Chondrocyte (in vitro differentiated cells): ENCODE results near the gene WDR1. TPM values are rescaled to one million over a fixed set of nuclear protein-coding genes. Genes with fewer than 3 reads are reported as not detected.

Source experiments
- DNase-seq: peaks from one replicate; pipeline ENCODE4 v3.0.0; 2021; ENCODE audit warnings: mixed read lengths, low spot score
- H3K27ac Mint-ChIP-seq: one replicate; pipeline ENCODE4 v1.8.0; 2021; ENCODE audit warnings: mild to moderate bottlenecking, moderate library complexity, mixed read lengths; ENCODE audit not compliant: unreplicated experiment
- H3K27me3 Mint-ChIP-seq: 2 replicates; pipeline ENCODE4 v1.8.0; 2021; ENCODE audit warnings: low read depth, mixed read lengths
- H3K36me3 Mint-ChIP-seq: 2 replicates; pipeline ENCODE4 v1.8.0; 2021; ENCODE audit warnings: low read depth, mixed read lengths
- H3K4me1 Mint-ChIP-seq: 2 replicates; pipeline ENCODE4 v1.8.0; 2021; ENCODE audit warnings: low read depth, mild to moderate bottlenecking, mixed read lengths
- H3K4me3 Mint-ChIP-seq: one replicate; pipeline ENCODE4 v1.8.0; 2021; ENCODE audit warnings: mild to moderate bottlenecking, moderate library complexity, mixed read lengths; ENCODE audit not compliant: unreplicated experiment
- H3K9me3 Mint-ChIP-seq: 2 replicates; pipeline ENCODE4 v1.8.0; 2021; ENCODE audit warnings: low read depth, mixed read lengths
- total RNA-seq: library from RNA; stranded (reverse); gene quantifications from 3 replicates; pipeline ENCODE4 v1.2.1, GENCODE V29; 2021
- TF ChIP-seq, protein P1 (sequence below): fragments of 200-600 bp; sonication (generic); IDR thresholded peaks from 2 replicates; pipeline ENCODE4 v1.5.0; 2021; ENCODE audit warnings: antibody characterized with exemption, mild to moderate bottlenecking, moderate library complexity

The WDR1 gene
- total RNA-seq, 1 donor from 2014 or later: 483 TPM

DNA sequence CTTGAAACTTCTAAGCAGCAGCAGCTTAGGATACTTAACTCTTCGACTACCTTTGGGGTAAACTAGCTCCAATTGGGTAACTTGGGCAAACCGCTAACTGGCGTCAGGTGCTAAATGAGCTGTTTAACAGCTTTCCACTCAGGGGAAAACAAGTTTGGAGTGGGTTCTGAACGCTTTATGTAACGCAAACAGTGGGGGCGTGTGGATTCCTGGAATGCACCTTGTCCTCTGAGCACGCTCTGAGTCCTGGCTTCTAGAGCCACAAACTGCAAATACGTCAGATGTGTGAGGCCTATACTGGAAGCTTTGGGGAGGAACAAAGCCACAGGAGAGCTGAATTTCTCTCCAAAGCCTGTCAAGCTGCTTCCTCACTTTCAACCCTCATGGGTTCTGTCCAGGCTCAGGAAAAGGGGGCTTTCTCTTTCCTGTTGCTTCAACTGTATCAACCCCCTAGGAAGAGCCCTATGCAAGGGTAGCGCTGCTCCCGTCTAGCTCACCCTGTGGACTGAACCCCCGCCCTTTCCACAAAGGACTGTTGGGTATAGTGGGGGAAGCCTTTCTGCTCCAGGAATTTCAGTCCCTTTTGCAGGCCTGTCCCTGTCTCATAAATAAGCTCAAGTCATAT, 4.5 kb upstream of the WDR1 start:
- Mint-ChIP-seq H3K27me3 (no peaks in the 10 kb centered on the region), H3K4me3 (no peak overlapping the region), H3K9me3 (no peaks in the 10 kb centered on the region), H3K27ac (no peak overlapping the region), H3K36me3 (no peaks in the 10 kb centered on the region), H3K4me1 (peaks cover 37% of the 10 kb centered on the region)
- DNase-seq: no peak
- TF ChIP-seq, protein P1, sequence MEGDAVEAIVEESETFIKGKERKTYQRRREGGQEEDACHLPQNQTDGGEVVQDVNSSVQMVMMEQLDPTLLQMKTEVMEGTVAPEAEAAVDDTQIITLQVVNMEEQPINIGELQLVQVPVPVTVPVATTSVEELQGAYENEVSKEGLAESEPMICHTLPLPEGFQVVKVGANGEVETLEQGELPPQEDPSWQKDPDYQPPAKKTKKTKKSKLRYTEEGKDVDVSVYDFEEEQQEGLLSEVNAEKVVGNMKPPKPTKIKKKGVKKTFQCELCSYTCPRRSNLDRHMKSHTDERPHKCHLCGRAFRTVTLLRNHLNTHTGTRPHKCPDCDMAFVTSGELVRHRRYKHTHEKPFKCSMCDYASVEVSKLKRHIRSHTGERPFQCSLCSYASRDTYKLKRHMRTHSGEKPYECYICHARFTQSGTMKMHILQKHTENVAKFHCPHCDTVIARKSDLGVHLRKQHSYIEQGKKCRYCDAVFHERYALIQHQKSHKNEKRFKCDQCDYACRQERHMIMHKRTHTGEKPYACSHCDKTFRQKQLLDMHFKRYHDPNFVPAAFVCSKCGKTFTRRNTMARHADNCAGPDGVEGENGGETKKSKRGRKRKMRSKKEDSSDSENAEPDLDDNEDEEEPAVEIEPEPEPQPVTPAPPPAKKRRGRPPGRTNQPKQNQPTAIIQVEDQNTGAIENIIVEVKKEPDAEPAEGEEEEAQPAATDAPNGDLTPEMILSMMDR: no peak

DNA sequence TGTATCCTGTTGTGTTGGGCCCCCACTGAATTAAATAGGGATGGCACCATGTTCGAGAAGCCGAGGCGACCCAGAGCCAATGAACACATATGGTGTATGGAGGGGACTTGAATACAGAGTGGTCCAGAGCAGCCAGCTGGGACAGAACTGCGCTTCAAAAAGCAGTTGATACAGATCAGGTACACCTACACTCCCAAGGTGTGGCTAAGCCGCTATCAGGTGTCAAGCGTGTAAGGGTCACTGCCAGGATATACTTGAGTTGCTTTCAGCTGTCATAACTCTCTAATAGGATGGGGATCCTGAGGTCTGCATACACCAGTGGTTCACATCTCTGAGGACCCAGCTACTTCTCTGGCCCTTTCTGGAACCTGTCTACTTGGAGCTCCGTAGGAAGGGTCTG, 3.2 kb upstream of the WDR1 start:
- H3K9me3 Mint-ChIP-seq: no peaks in the 10 kb centered on the region
- no peak for DNase-seq
- TF ChIP-seq, protein P1: no peak
- H3K4me3 Mint-ChIP-seq: no peak overlapping the region
- H3K27ac Mint-ChIP-seq: no peak overlapping the region
- peaks cover 48% of the 10 kb centered on the region for H3K4me1 Mint-ChIP-seq
- peaks cover 5% of the 10 kb centered on the region for H3K36me3 Mint-ChIP-seq
- no peaks in the 10 kb centered on the region for H3K27me3 Mint-ChIP-seq

DNA sequence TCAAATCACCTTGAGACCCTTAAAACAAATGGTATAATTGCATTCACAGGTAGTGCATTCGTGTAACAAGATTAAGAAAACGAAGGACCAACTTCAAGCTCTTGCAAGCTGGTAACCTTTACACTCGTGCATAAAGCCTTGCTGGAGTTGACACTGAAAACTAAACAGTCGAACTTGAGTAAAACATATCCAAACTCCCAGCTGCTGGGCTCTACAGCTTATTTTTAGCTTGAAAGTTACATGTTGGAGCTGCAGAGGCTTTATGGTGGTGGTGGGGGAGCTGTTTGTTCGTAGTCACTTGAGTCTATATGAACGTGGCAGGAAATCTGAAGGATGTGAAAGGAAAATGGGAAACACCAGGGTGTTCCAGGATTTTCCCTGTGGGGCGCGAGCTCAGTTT, 2.7 kb upstream of the WDR1 start:
- TF ChIP-seq, protein P1: no peak
- Mint-ChIP-seq H3K4me1 (peaks cover 51% of the 10 kb centered on the region), H3K27me3 (no peaks in the 10 kb centered on the region), H3K27ac (no peak overlapping the region), H3K36me3 (peaks cover 8% of the 10 kb centered on the region), H3K4me3 (no peak overlapping the region), H3K9me3 (no peaks in the 10 kb centered on the region)
- DNase-seq: no peak

DNA sequence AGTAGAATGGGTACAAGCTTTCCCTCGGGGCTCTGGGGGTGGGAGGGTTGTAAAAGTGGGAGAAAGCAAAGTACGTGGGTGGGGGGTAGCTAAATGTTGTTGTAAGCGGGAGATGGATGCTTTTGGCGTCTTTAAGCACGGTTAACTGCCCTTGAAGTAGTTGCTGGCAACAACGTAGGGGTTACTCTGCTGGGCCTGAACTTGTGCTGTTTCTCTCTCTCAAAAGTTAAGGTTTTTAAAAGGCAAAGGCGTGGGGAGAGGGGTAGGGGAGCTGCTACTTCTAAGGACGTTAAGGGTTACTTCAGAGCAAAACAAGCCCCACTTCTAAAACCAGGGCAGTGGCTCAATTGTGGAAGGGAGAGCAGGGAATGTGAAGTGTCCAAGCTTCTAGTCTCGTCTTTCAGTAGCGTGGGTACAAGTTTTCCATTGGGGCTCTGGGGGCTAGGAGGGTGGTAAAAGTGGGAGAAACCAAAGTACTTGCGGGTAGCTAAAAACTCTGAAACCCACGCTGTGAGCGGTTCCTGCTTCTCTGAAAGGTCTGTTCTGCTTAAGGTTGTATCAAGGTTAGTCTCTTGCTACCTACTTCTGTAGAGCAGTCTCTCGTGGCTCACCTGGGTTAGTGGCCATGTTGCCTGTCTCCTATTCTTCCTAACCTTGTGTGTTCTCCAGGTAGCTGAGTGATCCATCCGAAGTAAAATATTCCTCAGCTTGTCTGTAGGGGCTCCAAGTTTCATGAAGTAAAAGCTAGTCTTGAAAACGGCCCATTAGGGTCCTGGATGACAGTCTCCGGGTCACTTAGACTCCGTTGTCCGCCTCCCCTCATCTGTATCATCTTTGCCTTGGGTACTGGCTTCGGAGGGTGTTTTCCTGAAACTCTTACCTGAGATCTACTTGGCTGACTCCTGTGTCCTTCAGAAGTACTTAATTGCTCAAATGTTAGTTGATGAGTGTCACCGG, 1.7 kb upstream of the WDR1 start:
- Mint-ChIP-seq H3K27me3 (no peaks in the 10 kb centered on the region), H3K27ac (peak overlapping the region; percentile 88), H3K4me3 (peak overlapping the region; percentile 78), H3K4me1 (peaks cover 51% of the 10 kb centered on the region), H3K36me3 (peaks cover 16% of the 10 kb centered on the region), H3K9me3 (no peaks in the 10 kb centered on the region)
- TF ChIP-seq, protein P1: no peak
- DNase-seq: no peak

DNA sequence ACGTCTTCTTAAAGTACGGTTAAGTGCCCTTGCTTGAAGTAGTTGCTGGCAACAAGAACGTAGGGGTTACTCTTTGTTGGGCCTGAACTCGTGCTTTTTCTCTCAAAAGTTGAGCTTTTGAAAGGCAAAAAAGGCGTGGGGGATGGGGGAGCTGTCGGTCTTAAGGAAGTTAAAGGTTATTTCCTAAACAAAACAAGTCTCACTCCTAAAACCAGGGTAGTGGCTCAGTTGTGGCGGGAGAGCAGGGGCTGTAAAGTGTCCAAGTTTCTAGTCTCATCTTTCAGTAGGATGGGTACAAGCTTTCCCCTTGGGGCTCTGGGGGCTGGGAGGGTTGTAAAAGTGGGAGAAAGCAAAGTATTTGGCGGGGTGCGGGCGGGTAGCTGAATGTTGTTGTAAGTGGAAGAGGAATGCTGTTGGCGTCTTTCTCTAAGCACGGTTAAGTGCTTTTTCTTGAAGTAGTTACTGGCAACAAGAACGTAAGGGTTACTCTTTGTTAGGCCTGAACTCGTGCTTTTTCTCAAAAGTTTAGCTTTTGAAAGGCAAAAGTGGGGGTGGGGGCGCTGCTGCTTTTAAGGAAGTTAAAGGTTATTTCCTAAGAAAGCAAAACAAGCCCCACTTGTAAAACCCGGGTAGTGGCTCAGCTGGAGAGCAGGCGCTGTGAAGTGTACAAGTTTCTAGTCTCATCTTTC, 904 bp upstream of the WDR1 start:
- Mint-ChIP-seq H3K27ac (peak overlapping the region; percentile 88), H3K4me1 (peaks cover 52% of the 10 kb centered on the region), H3K9me3 (no peaks in the 10 kb centered on the region), H3K4me3 (peak overlapping the region; percentile 78), H3K27me3 (no peaks in the 10 kb centered on the region), H3K36me3 (peaks cover 21% of the 10 kb centered on the region)
- DNase-seq: no peak
- TF ChIP-seq, protein P1: no peak
